22Rv1 (cell line): ENCODE data around the gene DACH2.

Source experiments
- ZFX ChIP-seq: fragments of 450-650 bp; IDR thresholded peaks from 2 replicates; pipeline ENCODE4 v1.6.1; 2017; ENCODE audit warnings: antibody characterized with exemption, borderline replicate concordance
- TF ChIP-seq, protein P1 (sequence below): fragments of 450-650 bp; IDR thresholded peaks from 2 replicates; pipeline ENCODE4 v1.5.1; 2017; ENCODE audit warnings: mild to moderate bottlenecking

DNA sequence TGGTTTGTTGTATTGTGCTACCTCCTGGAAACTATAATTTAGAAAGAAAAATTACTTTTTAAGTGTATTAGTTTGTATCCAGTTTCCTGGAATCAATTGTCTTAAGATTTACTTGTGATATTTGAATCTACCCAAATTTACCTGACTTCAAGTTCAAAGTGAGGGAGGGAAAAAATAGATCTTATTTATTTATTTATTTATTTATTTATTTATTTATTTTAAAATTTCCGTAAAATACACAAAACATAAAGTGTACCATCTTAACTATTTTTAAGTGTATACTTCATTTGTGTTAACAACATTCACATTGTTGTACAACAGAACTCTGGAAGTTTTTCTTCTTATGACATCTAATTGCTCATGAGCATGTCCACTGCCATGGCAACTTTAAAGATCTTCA is 356.0 kb downstream of the DACH2 start:
- TF ChIP-seq, protein P1, sequence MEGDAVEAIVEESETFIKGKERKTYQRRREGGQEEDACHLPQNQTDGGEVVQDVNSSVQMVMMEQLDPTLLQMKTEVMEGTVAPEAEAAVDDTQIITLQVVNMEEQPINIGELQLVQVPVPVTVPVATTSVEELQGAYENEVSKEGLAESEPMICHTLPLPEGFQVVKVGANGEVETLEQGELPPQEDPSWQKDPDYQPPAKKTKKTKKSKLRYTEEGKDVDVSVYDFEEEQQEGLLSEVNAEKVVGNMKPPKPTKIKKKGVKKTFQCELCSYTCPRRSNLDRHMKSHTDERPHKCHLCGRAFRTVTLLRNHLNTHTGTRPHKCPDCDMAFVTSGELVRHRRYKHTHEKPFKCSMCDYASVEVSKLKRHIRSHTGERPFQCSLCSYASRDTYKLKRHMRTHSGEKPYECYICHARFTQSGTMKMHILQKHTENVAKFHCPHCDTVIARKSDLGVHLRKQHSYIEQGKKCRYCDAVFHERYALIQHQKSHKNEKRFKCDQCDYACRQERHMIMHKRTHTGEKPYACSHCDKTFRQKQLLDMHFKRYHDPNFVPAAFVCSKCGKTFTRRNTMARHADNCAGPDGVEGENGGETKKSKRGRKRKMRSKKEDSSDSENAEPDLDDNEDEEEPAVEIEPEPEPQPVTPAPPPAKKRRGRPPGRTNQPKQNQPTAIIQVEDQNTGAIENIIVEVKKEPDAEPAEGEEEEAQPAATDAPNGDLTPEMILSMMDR, result no peak
- no peak for TF ChIP-seq ZFX
